SIG-M5 treated with dmso at 0.1 percent for 504 hours (cell line): ENCODE measurements around the gene NSDHL.
A peak's percentile ranks its signal among the peaks of the same experiment; 100 is the strongest.

Experiments used
- DNase-seq: peaks from one replicate; lab custom pipeline; 2025; ENCODE audit not compliant: unreplicated experiment; lab: John Stamatoyannopoulos, UW

The NSDHL gene

DNA sequence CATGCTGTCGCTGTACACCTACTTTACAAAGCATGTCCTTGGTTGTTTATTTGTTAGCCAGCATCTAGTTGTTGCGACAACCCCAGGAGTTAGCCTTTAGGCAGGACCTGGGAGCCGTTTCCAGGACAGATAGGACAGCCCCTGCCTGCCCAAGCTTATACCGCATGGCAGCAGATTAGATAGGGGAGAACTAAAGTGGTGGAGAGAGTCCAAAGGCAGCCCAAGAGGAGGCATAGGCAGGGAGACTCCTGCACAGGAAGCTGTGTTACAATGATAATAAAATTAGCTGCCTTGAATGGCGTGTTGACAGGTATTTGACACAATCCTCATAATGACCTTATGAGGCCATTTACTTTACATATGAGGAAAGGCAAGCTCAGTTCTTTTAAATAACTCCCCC is 13.0 kb downstream of the NSDHL start:
- DNase-seq, result no peak

DNA sequence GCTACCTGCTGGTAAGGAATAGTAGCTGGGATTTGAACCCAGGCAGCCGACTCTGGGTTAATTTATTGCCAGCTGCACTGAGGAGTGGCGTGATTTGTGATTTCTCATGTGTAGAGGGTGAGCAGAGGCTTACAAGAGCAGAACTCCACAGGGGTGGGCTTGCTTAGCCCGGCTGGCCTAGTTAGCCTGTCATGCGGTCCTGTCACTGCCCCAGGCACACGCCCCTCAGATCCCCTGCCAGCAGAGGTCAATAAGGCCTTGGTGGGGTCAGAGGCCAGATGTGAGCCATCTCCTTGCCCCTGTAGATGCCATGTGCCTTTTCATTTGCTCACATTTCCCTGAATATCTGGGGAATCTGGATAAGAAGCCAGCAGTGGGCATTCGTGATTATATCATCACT is 13.4 kb downstream of the NSDHL start:
- no peak for DNase-seq

DNA sequence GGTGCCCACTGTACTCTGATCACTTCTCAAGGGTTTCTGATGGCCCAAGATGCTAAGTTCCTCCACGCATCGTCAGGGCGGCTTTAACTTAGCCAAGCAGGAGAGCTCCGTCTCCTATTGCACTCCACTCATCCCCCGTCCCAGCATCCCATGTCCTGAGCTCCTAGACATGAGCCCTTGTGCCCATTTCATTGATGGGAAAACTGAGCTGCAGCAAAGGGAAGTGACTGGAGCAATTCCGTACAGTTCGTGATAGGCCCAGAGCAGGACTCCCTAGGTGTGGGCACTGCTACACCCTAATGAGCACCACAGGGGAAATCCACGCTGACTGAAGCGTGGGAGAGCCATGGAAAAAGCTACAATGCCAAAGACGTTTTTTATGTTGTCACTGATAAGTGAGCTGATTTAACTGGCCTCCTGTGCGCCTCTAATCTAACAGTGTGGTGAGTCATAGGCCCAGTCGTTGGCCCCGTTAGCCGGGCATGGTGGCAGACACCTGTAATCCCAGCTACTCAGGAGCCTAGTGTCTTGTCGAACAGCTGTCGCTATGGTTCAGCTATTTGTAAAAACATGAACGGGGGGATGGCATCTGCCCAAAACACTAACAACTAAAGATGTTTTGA is 14.9 kb downstream of the NSDHL start:
- no peak for DNase-seq

DNA sequence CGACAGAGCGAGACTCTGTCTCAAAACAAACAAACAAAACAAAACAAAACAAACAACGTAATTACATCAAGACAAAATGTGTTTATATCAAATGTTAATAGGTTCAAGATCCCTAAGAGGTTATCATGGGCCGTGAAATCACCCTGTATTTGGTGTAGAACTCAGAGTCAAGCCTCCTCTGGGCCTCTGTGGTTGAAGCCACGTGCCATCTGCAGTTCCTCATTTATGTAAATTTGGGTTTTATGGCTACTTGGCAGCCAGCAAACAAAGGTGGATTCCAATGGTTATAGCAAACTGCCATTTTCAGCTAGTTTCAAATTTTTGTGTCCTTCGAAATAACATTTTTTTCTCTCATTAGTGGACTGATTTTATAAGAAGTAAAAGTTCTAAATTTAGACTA is 16.4 kb downstream of the NSDHL start:
- DNase-seq, result peak; percentile 2

DNA sequence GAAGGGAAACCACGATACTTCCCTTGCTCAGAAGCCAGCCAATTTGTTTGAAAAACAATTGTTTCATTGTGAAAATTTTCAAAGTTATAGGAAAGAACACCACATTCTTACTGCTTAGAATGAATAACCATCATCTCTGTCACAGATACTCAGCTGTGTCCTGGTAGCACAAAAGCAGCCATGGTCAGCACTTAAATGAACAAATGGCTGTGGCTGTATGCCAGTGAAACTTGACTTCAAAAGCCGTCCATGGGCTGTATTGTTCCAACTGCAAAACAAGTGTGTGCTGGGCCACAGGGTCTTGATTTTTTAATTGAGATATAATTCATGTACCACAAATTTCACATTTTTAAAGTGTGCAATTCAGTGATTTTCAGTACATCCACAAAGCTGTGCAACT is 19.6 kb downstream of the NSDHL start:
- no peak for DNase-seq

DNA sequence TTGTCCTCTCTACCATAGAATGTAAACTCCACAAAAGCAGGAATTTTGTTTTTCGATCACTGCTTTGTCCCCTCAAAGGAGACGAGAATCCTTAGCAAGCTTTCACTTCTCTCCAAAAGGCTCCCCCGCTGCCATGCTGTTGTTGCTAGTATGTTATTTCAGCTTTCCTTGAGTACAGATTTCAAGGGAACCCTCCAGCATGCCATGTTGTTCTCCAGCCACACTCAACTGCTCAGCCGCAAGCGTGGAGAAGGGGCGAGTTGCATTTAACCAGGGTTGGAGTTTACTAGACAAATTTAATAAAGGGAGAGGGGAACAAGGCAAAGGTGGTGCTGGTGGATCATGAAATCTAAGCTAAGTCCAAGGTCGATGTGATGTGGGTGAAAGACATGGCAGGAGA is 23.1 kb downstream of the NSDHL start:
- DNase-seq, result no peak

DNA sequence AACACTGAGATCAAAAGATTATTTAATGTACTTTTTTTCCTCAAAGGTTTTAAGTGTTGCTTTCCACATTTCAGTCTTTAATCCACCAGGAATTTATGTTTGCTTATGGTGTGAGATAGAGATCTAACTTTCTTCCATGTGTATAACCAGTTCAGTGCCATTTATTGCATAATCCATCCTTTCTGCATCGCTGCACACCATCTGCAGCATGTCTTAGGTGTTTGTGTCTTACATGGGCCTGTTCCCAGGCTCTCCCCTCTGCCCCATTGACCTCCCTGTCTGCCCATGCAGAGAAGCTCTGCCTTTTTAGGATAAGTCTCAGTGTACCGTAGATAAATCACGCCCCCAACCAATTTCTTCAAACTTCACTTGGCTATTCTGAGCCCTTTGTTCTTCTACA is 30.3 kb downstream of the NSDHL start:
- DNase-seq, result peak; percentile 12

DNA sequence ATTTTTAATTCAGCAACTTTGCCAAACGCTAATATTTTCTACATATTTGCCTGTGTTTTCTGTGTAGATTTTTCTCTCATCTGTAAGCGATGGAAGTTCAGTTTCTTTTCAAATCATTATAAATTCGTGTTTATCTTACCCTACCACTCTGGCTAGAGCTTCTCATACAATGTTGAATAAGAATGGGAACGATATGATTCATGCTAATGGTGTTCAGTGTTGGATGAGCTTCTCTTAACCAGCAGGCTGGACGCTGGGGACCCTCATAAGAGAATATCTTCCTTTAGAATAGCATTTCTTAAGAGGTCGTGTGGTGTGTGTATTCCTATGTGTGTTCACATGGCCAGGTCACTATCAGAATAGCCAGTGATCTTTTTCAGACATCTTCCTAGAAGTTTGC is 31.0 kb downstream of the NSDHL start:
- DNase-seq, result no peak

DNA sequence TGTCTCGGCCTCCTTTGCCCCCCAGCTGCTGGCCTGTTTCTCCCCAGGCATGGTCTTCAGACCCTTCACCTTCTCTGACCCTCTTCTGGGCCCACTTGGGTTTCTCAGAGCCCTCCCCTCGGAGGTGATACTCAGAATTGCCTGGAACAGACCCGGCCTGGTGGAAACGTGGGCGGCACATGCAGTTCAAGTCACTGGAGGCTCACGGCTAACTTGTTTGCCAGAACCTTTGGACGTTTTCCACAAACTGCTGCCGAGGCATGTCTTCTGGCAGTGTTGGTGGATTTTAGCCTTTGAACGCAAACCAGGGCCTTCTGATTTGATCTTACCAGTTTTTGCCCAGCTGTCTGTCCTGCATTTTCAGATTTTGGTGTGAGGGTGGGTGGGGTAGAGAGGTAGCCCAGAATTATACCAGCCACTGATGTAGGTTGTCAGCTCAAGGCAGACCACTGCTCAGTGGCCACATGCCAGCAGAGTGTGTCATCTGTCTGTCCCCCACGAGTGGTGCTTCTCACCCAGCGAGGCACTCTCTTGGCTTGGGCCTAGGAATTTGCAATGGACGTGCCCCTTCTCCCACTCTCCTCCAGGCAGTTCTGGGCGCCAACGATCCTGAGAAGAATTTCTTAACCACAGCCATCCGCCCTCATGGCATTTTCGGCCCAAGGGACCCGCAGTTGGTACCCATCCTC is 34.5 kb downstream of the NSDHL start:
- DNase-seq, result no peak

DNA sequence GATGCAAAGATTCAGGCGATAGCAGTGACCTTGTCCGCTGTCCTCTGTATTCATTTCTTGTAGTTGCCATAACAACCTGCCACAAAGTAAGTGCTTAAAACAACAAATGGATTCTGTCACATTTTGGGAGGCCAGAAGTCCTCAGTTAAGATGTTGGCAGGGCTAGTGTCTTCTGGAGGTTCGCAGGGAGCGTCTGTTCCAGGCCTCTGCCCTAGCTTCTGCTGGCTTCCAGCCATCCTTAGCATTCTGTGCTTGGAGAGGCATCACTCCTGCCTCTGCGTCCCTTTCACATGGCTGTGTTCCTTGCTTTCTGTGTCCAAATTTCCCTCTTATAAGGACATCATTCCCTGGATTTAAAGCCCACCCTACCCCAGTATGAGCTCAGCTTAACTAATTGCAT is 35.5 kb downstream of the NSDHL start:
- DNase-seq, result no peak

DNA sequence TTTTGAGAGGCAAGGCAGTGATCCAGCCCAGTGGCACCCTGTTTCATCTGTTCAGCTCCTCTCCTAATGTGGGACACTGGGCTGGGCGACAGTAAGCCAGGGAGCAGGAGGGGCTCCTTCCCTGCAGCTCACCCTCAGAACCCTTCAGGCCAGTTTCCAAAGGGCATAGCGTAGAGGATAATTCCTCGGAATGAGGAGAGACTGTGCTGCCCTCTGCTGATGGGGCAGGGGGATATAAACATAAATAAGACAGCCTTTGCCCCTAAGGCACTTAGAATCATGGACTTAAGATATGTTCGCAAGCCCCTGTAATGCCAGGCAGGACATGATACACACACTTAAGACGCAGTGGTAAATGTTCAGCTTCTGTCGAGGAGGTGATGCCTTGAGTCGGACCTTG is 39.1 kb downstream of the NSDHL start:
- no peak for DNase-seq

DNA sequence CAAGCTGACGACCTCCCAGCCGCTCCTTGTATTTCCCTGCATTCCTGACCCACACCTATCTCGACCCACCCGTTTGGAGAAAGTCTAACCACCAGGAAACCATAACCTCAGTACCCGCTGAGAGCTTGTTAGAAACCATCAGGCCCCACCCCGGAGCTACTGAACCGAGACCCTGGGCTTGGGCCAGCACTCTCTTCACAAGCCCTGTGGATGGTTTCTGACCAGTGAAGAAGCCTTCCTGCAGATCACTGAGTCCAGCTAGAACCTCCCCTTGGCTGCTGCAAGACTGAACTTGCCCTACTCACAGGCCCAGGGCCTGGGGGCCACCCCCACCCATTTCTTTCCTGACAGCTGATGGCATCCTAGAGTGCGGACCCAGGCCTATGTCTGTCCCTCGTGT is 40.4 kb downstream of the NSDHL start:
- no peak for DNase-seq

DNA sequence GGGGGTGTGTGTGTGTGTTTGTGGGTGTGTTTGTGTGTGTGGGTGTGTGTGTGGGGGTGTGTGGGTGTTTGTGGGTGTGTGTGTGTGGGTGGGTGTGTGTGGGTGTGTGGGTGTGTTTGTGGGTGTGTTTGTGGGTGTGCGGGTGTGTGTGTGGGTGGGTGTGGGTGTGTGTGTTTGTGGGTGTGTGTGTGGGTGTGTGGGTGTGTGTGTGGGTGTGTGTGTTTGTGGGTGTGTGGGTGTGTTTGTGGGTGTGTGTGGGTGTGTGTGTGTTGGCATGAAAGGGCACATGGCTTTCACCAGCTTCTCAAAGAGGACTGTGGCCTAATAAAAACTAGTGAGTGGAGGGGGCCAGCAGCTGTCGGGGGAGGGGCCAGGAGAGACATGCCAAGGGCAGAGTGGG is 41.7 kb downstream of the NSDHL start:
- DNase-seq, result no peak

DNA sequence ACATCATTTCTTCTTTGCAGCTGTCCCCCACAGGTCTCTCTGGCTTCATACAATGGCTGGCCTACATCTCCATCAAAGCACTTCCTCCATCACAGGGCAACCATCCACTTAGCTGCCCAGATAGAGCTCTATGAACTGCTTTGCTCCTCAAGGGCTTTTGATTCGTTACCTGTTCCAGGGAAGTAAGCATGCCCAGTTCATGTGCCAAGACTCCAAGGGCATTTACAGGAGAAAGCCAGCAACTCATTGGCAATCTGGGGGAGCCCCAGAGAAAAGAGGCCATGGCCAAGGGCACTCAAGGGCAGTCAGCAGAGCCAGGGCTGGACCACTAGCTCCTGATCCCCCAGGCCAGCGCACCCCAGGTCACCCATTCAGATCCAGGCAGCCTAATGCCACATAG is 42.5 kb downstream of the NSDHL start:
- DNase-seq, result no peak

DNA sequence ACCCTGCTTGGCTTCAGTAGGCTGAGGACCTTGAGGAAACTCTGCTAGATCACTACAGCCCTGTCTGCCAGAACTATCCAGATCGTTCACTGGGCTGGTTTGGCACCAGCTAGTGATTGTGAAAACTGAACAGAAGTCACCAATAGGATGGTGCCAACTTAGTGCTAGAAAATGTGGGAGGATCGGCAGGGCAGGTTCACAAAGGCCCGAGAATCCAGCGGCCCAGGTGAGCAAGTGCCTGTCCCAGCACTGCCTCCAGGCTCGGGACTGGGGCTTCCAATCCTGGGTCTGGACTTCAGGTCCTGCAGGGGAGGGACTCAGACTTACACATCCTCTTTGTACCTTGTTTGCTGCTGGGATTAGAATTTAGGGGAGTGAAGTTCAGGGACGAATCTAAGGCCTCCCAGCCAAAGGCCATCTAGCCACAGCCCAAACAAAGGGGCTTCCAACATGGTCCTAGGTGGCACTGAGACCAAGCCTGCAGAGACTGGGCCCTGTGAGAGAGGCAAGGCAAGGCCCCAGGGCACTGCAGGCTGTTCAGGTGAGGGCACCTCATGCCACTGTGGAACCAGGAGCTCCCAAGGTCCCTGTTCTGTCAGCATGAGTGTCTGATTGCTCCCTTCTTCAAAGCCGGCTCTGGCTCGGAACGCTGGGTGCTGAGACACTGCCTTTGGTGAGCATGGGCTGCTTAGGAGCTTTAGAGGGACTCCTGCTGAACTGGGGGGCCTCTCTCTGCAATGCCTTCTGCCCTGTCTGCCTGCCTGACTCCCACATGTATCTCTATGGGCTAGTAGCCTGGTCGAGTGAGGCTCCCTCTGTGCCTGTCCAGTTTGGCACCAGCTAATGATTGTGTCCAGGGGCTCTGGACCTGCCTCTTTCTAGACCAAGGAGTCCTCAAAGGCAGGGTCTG is 46.3 kb downstream of the NSDHL start:
- DNase-seq, result no peak

DNA sequence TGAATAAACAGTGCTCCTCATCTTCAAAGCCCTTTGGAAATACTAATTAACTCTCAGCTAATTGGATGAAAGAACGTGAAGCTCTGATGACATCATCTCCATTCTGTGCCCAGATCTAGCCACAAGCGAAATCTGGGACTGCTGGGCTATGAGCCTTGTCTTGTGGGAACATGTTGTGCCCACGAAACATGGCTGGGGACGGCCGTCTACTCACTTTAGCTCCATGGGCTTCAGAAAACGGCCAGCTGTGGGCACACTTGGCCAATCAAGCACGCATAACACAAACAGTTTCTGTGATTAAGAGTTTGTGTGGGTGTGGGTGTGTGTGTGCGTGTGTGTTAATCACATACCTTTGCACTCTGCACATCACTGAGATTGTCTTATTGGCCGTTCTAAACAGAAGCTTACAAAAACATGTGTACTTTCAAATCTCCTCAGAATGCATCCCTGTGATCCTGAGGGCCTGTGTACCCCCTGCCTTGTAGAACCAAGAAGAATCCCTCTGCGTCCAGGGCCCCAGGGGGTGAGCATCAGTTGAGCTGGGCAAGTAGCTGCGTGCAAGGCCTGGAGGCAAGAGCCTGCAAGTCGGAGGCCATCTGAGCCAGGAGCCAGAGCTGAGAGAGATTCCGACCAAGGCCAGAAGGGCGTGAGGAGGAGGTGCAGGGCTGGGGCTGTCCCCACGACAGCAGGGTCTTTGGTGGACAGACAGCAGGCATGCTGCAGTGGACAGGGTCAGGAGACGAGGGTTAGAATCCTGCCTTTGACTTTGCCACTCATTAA is 48.3 kb downstream of the NSDHL start:
- no peak for DNase-seq

DNA sequence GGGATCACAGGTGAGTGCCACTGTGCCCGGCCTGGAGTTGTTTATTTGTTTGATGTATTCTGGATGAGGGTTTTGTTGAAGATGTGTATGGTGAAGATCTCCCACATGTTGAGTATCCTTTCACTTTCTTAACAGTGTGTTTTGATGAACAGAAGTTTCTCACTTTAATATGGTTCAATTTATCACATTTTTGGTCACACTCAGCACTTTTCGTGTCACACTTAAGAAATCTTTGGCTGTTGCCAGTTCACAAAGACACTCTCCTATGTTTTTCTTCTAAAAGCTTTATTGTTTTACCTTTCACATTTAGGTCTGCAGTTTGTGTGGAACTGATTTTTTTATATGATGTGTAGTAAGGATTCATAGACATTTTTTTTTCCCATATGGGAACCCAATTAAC is 50.4 kb downstream of the NSDHL start:
- no peak for DNase-seq

DNA sequence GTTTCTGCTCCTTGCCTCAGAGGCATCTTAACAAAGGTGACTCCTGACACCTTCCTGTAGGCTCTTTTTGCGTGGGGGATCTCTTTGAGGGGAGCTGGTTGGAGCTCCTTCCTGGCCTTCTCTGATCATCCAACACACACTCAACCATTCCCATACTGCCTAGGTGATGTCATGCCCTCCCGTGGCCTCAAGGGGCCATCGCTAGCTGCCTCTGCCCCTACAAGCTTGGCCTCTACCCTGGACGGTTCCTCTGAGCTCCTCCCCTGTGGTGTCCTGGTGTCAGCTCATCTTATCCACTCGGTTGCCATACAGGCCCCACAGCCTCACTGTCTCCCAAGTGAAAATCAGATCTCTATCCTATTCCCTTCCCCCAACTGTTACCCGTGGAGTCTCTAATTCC is 53.3 kb downstream of the NSDHL start:
- no peak for DNase-seq

DNA sequence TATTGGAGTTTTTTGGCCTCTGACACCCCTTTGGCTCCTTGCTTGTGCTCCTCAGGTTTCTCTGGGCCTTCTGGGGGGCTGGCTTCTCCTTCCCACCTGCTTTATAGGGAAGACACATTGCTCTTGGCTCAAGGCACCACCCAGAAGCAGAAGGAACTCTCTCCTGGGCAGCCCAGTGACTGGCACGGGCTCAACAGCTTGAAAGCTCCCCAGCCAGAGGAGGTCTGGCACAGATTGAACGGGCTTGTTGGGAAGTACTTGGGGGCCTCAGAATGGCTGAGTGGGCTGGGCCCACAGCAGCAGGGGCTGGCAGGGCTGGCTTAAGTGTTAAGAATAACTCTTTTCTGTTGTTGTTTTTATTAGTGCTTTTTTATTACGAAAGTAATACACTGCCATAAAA is 55.9 kb downstream of the NSDHL start:
- no peak for DNase-seq

DNA sequence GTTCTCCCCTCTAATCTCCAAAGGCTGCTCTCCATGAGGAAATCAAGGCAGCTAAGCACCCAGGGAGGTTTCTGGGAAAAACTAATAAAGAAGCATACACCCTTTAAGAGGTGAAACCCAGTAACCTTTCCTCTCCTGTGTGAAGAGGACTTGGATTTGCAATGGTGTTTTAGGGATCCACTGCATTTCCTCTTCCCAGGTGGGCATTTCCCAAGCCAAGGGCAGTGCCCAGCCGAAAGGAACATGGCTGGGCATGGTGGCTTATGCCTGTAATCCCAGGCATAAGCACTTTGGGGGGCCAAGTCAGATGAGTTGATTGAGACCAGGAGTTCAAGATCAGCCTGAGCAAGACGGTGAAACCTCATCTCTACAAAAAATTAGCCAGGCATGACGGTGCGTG is 61.6 kb downstream of the NSDHL start:
- no peak for DNase-seq
